ENCODE data around the gene MAMDC4.

The MAMDC4 gene

DNA sequence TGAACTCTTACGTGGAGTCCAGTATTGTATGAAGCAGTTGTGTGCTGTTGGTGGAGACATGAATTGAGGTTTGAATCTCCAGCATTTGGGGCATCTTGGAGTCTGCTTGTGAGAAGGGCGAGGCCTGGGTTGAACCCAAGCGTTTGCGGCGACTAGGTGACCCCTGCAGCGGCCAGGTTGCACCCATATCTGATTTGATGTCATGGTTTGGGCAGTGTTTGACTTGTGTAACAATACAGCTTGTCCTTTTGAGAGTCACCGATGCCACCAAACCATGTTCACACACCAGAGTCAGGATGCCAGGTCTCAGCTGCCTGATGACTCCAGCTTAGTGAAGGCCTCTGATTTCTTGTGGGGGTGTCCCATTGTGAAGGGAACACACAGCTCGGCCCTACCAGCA, 36.3 kb downstream of the MAMDC4 start:
- H3K9me3 ChIP-seq (ENCODE audit: control insufficient read depth, insufficient read depth, low read depth, low read length) = no peaks in the 10 kb centered on the region
- ChIA-PET POLR2A (interaction anchor here (0.6 kb wide), 1 partner anchor 28 kb away, joined by 9 read pairs; no protein-coding TSS in a partner anchor), CTCF (interaction anchor here (0.7 to 1.3 kb wide), 5 partner anchors 45 to 158 kb away, joined by 3 to 4 read pairs (median 4); partner anchors contain the start of genes ABCA2 and AJM1)
- peaks cover 3 to 21% of the 10 kb centered on the region in 2 experiments; a peak in 2 of 3 replicates for H3K36me3 ChIP-seq (ENCODE audit: control insufficient read depth in 2 of 2, insufficient read depth in 1 of 2, low read length in 2 of 2)
- no peak overlapping the region for H3K27ac ChIP-seq (ENCODE audit: extremely low read depth, low read depth, low read length)
- no peak for TF ChIP-seq SP2 (tag by site-specific recombination; IDR thresholded peaks at IDR 0.05)
- TF ChIP-seq ZNF311 (tag by site-specific recombination; IDR thresholded peaks at IDR 0.05; ENCODE audit: borderline replicate concordance) = no peak
- no peak for TF ChIP-seq ZBTB48 (tag by site-specific recombination; IDR thresholded peaks at IDR 0.05)
- no peak for TF ChIP-seq TCF7L2 (IDR thresholded peaks at IDR 0.05; ENCODE audit: borderline replicate concordance, low read depth, low read length)
- TF ChIP-seq, protein P1, sequence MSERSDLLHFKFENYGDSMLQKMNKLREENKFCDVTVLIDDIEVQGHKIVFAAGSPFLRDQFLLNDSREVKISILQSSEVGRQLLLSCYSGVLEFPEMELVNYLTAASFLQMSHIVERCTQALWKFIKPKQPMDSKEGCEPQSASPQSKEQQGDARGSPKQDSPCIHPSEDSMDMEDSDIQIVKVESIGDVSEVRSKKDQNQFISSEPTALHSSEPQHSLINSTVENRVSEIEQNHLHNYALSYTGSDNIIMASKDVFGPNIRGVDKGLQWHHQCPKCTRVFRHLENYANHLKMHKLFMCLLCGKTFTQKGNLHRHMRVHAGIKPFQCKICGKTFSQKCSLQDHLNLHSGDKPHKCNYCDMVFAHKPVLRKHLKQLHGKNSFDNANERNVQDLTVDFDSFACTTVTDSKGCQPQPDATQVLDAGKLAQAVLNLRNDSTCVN (tag by site-specific recombination; optimal IDR thresholded peaks at IDR 0.05) = no peak
- no peak overlapping the region for H3K4me3 ChIP-seq (ENCODE audit: low read depth, low read length)
- H3K4me1 ChIP-seq (ENCODE audit: control insufficient read depth, insufficient read depth, low read length) = no peaks in the 10 kb centered on the region

DNA sequence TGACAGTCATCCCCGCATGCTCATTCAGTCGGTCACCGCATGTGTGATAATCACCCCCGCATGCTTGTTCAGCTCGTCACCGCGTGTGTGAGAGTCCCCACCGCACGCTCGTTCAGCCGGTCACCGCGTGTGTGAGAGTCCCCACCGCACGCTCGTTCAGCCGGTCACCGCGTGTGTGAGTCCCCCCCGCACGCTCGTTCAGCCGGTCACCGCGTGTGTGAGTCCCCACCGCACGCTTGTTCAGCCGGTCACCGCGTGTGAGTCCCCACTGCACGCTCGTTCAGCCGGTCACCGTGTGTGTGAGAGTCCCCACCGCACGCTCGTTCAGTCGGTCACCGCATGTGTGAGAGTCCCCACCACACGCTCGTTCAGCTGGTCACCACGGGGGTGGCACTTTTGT, 37.7 kb downstream of the MAMDC4 start:
- Histone ChIP-seq H3K9me3 (ENCODE audit: control insufficient read depth, insufficient read depth, low read depth, low read length) (no peaks in the 10 kb centered on the region), H3K4me1 (ENCODE audit: control insufficient read depth, insufficient read depth, low read length) (no peaks in the 10 kb centered on the region), H3K36me3 (ENCODE audit: control insufficient read depth in 2 of 2, insufficient read depth in 1 of 2, low read length in 2 of 2) (peaks cover 3 to 23% of the 10 kb centered on the region in 2 experiments; a peak in 2 of 3 replicates), H3K4me3 (ENCODE audit: low read depth, low read length) (no peak overlapping the region), H3K27ac (ENCODE audit: extremely low read depth, low read depth, low read length) (no peak overlapping the region)
- ChIA-PET POLR2A (no interaction called here), CTCF (no interaction called here)
- TF ChIP-seq, protein P2, sequence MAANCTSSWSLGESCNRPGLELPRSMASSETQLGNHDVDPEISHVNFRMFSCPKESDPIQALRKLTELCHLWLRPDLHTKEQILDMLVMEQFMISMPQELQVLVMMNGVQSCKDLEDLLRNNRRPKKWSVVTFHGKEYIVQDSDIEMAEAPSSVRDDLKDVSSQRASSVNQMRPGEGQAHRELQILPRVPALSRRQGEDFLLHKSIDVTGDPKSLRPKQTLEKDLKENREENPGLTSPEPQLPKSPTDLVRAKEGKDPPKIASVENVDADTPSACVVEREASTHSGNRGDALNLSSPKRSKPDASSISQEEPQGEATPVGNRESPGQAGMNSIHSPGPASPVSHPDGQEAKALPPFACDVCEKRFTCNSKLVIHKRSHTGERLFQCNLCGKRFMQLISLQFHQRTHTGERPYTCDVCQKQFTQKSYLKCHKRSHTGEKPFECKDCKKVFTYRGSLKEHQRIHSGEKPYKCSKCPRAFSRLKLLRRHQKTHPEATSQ (tag by site-specific recombination; IDR thresholded peaks at IDR 0.05) = no peak
- TF ChIP-seq, protein P3, sequence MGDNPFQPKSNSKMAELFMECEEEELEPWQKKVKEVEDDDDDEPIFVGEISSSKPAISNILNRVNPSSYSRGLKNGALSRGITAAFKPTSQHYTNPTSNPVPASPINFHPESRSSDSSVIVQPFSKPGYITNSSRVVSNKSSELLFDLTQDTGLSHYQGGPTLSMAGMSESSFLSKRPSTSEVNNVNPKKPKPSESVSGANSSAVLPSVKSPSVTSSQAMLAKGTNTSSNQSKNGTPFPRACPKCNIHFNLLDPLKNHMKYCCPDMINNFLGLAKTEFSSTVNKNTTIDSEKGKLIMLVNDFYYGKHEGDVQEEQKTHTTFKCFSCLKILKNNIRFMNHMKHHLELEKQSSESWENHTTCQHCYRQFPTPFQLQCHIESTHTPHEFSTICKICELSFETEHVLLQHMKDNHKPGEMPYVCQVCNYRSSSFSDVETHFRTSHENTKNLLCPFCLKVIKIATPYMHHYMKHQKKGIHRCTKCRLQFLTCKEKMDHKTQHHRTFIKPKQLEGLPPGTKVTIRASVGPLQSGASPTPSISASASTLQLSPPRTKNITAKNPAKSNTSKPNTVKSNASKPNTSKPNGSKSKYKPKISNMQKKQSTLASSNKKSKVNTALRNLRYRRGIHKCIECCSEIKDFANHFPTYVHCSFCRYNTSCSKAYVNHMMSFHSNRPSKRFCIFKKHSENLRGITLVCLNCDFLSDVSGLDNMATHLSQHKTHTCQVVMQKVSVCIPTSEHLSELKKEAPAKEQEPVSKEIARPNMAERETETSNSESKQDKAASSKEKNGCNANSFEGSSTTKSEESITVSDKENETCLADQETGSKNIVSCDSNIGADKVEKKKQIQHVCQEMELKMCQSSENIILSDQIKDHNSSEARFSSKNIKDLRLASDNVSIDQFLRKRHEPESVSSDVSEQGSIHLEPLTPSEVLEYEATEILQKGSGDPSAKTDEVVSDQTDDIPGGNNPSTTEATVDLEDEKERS (tag by site-specific recombination; IDR thresholded peaks at IDR 0.05) = no peak
- TF ChIP-seq ZNF585B (tag by site-specific recombination; IDR thresholded peaks at IDR 0.05) (no peak), ZXDB (tag by site-specific recombination; IDR thresholded peaks at IDR 0.05) (no peak), ZNF214 (tag by site-specific recombination; IDR thresholded peaks at IDR 0.05; ENCODE audit: borderline replicate concordance) (no peak), SCRT1 (tag by site-specific recombination; IDR thresholded peaks at IDR 0.05; ENCODE audit: borderline replicate concordance) (no peak), ZNF529 (tag by site-specific recombination; IDR thresholded peaks at IDR 0.05; ENCODE audit: insufficient replicate concordance) (no peak), ZNF292 (tag by site-specific recombination; IDR thresholded peaks at IDR 0.05; ENCODE audit: borderline replicate concordance, low read depth) (no peak), ZNF626 (tag by site-specific recombination; IDR thresholded peaks at IDR 0.05) (no peak), ZNF274 (IDR thresholded peaks at IDR 0.05; ENCODE audit: low read length) (no peak), ZNF274 (tag by site-specific recombination; IDR thresholded peaks at IDR 0.05; ENCODE audit: borderline replicate concordance) (no peak), ZNF202 (tag by site-specific recombination; IDR thresholded peaks at IDR 0.05; ENCODE audit: borderline replicate concordance) (no peak), ZFP3 (tag by site-specific recombination; IDR thresholded peaks at IDR 0.05; ENCODE audit: low read depth) (no peak), PRDM1 (tag by site-specific recombination; IDR thresholded peaks at IDR 0.05) (no peak)
- TF ChIP-seq, protein P4, sequence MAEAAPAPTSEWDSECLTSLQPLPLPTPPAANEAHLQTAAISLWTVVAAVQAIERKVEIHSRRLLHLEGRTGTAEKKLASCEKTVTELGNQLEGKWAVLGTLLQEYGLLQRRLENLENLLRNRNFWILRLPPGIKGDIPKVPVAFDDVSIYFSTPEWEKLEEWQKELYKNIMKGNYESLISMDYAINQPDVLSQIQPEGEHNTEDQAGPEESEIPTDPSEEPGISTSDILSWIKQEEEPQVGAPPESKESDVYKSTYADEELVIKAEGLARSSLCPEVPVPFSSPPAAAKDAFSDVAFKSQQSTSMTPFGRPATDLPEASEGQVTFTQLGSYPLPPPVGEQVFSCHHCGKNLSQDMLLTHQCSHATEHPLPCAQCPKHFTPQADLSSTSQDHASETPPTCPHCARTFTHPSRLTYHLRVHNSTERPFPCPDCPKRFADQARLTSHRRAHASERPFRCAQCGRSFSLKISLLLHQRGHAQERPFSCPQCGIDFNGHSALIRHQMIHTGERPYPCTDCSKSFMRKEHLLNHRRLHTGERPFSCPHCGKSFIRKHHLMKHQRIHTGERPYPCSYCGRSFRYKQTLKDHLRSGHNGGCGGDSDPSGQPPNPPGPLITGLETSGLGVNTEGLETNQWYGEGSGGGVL (tag by site-specific recombination; IDR thresholded peaks at IDR 0.05) = no peak
